ENCODE measurements around the gene KCNMA1.

DNA sequence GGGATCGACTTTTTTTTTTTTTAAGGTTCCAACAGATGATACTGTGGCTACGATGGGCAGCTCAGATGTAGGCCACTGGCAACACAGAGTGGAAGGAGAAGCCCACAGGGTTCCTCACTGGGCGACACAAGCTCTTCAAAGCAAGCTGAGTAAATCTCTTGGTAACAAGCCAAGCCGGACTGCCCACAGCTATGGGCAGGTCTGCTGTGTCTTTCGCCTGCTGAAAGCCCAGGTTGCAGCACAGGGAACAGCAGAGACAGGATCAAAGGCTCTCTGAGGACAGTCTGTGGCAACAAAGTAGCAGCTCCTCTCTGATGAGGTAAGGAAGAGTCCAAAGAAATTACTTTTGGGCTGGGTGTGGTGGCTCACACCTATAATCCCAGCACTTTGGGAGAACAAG lies 83.6 kb downstream of the KCNMA1 start:
- TF ChIP-seq, protein P1, sequence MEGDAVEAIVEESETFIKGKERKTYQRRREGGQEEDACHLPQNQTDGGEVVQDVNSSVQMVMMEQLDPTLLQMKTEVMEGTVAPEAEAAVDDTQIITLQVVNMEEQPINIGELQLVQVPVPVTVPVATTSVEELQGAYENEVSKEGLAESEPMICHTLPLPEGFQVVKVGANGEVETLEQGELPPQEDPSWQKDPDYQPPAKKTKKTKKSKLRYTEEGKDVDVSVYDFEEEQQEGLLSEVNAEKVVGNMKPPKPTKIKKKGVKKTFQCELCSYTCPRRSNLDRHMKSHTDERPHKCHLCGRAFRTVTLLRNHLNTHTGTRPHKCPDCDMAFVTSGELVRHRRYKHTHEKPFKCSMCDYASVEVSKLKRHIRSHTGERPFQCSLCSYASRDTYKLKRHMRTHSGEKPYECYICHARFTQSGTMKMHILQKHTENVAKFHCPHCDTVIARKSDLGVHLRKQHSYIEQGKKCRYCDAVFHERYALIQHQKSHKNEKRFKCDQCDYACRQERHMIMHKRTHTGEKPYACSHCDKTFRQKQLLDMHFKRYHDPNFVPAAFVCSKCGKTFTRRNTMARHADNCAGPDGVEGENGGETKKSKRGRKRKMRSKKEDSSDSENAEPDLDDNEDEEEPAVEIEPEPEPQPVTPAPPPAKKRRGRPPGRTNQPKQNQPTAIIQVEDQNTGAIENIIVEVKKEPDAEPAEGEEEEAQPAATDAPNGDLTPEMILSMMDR (IDR thresholded peaks at IDR 0.05), result no peak
- TF ChIP-seq POLR2A (IDR thresholded peaks at IDR 0.05) (no peak), EP300 (IDR thresholded peaks at IDR 0.05; ENCODE audit: low read depth) (no peak), POLR2AphosphoS5 (IDR thresholded peaks at IDR 0.05) (no peak)
